ENCODE measurements around the gene LMO1.

LMO1 gene

DNA sequence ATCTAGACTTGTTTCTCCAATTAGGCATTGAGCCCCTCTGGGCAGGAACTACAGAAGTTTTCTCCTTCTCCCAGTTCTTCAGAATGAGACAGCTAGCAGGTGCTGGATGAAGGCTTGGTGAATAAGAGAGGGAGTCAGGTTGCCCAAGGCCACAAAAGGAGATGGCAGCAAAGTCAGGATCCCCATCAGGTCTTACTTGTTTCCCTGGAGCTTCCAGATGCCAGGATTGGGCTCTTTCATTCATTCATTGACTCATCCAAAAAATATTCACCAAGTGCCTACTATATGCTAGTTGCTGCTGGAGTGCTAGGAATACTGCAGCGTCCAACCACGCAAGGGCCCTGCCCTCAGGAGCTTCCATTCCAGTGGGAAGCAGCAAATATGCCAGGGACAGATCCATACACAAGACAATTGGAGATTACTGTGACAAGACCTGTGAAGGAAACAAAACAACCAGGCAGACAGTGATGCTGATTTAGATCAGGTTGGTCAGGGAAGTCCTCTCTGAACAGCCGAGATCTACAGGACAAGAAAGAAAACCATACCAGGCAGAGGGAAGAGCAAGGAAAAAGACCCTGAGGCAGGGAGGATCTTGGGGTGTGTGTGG, 24.6 kb upstream of the LMO1 start:
- TF ChIP-seq CTCF (IDR thresholded peaks at IDR 0.05; ENCODE audit: extremely low read depth, missing control alignments): no peak
- DNase-seq (ENCODE audit: low spot score): peak; percentile 9

DNA sequence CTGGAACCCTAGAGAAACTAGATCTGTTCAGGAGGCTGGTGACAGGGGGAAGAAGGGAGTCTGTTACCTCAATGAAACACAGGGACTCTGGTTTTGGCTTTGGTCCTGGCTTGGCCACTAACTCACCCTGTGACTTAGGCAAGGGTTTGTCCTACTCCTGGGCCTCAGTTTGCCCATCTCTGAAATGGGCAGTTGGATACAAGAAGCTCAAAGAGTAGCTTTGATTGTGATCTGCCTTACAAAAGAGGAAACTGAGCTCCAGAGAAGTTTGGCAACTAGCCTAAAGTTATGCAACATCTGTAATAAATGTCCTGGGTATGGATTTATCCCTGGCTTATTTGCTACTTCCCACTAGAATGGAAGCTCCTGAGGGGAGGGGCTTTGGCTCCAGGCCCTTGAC, 24.0 kb upstream of the LMO1 start:
- DNase-seq (ENCODE audit: low spot score): peak; percentile 17
- no peak for TF ChIP-seq CTCF (IDR thresholded peaks at IDR 0.05; ENCODE audit: extremely low read depth, missing control alignments)

GRCh38 chr11:8287297-8287696, 23.6 kb upstream of the LMO1 start:
- no peak for TF ChIP-seq CTCF (IDR thresholded peaks at IDR 0.05; ENCODE audit: extremely low read depth, missing control alignments)
- DNase-seq (ENCODE audit: low spot score): no peak

DNA sequence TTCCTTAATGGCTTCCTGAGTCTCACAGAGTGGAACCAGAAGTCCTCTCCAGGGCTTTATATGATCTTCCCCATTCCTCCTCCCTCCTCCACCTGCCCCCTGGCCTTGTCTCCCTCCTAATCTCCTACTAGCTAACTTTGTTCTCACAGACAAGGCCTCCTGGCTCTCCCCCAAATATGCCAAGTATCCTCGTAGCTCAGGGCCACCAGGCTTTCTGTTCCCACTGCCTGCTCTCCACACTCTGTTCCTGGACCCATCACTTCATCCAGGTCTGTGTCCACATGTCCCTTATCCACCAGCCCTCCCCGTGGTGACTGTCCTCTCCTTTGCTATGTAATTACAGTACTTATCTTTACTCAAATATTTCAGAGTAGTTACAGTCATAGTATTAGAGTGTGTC, 23.2 kb upstream of the LMO1 start:
- no peak for DNase-seq (ENCODE audit: low spot score)
- no peak for TF ChIP-seq CTCF (IDR thresholded peaks at IDR 0.05; ENCODE audit: extremely low read depth, missing control alignments)

- no peak for TF ChIP-seq CTCF (IDR thresholded peaks at IDR 0.05; ENCODE audit: extremely low read depth, missing control alignments)
- DNase-seq (ENCODE audit: low spot score): peak; percentile 11
These were observed 22.1 kb upstream of the LMO1 start for GRCh38 chr11:8285796-8286195.

DNA sequence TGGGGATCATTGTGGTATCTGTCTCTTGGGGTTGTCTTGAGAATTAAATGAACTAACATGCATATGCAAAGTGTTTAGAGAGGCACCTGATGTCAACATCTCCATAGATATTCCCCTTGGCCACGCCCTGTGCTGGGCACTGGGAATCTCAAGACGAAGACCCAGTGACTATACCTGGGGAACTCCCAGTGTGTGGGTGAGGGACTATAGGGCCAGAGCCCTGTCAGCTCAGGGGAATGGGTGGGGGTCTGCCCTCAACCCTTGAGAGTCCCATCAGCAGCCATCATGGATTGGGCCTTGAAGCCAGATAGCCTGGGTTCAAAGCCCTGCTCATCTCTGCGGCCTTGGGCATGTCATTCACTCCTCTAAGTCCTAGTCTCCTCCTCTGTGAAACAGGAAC, 21.6 kb upstream of the LMO1 start:
- no peak for DNase-seq (ENCODE audit: low spot score)
- TF ChIP-seq CTCF (IDR thresholded peaks at IDR 0.05; ENCODE audit: extremely low read depth, missing control alignments): no peak

DNA sequence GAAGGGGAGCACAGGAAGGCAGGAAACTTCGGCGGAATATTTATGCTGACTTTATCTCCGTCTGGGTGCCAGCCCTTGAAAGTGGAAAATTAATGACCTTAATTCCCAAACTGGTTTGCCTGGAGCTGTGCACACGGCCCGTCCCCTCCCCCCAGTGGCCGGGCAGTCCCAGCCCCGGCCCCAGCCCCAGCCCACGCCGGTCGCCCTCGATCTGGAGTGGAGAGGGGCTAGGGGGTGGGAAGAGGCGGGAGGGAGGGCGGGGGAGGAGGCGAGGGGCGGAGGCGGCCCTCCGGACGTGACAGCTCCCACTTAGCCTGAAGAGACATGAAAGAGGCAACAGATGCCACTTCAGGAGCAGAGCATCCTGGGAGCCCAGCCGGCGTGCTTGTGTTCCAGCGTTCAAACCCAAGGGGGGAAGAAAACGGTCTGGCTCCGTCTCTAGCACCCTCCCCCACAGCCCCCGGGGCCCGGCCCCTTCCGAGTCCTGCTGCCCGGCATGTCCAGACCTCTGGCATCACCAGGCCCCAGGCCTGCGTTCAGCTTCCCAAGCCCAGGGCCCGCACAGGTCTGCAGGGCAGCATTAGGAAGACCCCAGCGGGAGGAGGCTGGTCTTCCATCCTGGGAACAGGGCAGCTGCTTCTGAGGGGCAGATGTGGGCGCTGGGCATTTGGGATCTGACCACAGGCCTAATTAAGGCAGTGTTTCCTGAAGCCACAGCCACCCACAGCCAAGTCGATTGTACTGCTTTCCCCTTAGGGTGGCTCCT, 20.0 kb upstream of the LMO1 start:
- no peak for TF ChIP-seq CTCF (IDR thresholded peaks at IDR 0.05; ENCODE audit: extremely low read depth, missing control alignments)
- peak; percentile 13 for DNase-seq (ENCODE audit: low spot score)
